ENCODE measurements around the gene FAAP24. TPM values are rescaled to one million over a fixed set of nuclear protein-coding genes. Genes with fewer than 3 reads are reported as not detected.

The FAAP24 gene
- total RNA-seq, 1 experiment from 2014 or later = 6.0 TPM

DNA sequence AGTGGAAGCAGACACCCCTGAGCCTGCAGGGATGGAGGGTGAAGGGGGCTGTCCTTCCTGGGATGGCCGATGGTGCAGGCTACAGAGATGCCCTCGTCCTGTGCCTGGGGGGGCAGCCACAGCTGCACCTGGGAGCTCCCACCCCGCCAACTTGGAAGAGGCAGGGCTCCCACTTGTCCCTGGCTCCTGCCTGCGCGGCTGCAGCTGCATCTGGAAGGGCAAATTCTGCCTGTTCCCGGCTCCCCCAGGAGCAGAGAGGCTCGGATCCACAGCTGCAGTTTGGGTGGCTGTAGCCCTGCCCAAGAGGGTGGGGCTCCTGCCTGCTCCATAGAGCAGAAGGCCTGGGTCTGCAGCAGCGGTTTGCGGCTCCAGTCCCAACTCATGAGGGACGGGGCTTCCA lies 2.5 kb upstream of the FAAP24 start:
- no peak overlapping the region for H3K9ac ChIP-seq (ENCODE audit: extremely low read depth, insufficient read length, low read length)
- H3K9me3 ChIP-seq (ENCODE audit: control insufficient read depth, low read depth, low read length) = no peaks in the 10 kb centered on the region
- H3K14ac ChIP-seq (ENCODE audit: insufficient read depth, low read length) = no peak overlapping the region
- TF ChIP-seq, protein P1, sequence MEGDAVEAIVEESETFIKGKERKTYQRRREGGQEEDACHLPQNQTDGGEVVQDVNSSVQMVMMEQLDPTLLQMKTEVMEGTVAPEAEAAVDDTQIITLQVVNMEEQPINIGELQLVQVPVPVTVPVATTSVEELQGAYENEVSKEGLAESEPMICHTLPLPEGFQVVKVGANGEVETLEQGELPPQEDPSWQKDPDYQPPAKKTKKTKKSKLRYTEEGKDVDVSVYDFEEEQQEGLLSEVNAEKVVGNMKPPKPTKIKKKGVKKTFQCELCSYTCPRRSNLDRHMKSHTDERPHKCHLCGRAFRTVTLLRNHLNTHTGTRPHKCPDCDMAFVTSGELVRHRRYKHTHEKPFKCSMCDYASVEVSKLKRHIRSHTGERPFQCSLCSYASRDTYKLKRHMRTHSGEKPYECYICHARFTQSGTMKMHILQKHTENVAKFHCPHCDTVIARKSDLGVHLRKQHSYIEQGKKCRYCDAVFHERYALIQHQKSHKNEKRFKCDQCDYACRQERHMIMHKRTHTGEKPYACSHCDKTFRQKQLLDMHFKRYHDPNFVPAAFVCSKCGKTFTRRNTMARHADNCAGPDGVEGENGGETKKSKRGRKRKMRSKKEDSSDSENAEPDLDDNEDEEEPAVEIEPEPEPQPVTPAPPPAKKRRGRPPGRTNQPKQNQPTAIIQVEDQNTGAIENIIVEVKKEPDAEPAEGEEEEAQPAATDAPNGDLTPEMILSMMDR (conservative IDR thresholded peaks at IDR 0.05) = no peak
- H3K18ac ChIP-seq (ENCODE audit: insufficient read length, low read depth, low read length) = no peak overlapping the region
- no peak overlapping the region for H2BK15ac ChIP-seq (ENCODE audit: low read depth, low read length)
- peaks cover 3% of the 10 kb centered on the region; the same call in 1 of the 2 replicates for H3K79me2 ChIP-seq (ENCODE audit: insufficient read depth, low read length)
- H3K56ac ChIP-seq (ENCODE audit: insufficient read length, low read depth, low read length) = no peak overlapping the region
- peaks cover 3% of the 10 kb centered on the region for H3K23me2 ChIP-seq (ENCODE audit: insufficient read length, low read depth, low read length, poor library complexity, severe bottlenecking)
- H2BK5ac ChIP-seq (ENCODE audit: insufficient read length, low read length) = no peak overlapping the region
- no peak overlapping the region for H3K4ac ChIP-seq (ENCODE audit: low read depth, low read length)
- H3K79me1 ChIP-seq (ENCODE audit: insufficient read depth, low read depth, low read length, poor library complexity, severe bottlenecking) = no peaks in the 10 kb centered on the region
- no CpG with 5 or more reads among the region's 10 CpGs for WGBS (ENCODE audit: extremely low coverage, insufficient read length, low lambda C conversion rate)
- H3K27me3 Mint-ChIP-seq (ENCODE audit: low read depth) = no peaks in the 10 kb centered on the region
- H2BK12ac ChIP-seq (ENCODE audit: insufficient read length, low read depth, low read length) = no peak overlapping the region
- H3K27me3 ChIP-seq (ENCODE audit: insufficient read depth, low read length) = no peaks in the 10 kb centered on the region
- H3K27ac Mint-ChIP-seq = no peak overlapping the region
- no peak overlapping the region for H2BK120ac ChIP-seq (ENCODE audit: low read depth, low read length, poor library complexity, severe bottlenecking)
- no peak overlapping the region for H3T11ph ChIP-seq (ENCODE audit: low read length)
- peaks cover 5 to 20% (median 9%) of the 10 kb centered on the region in 3 experiments; a peak in 6 of 7 replicates for H3K36me3 Mint-ChIP-seq (ENCODE audit: insufficient read depth in 1 of 3, low read depth in 3 of 3)
- H3K23ac ChIP-seq (ENCODE audit: insufficient read length, low read depth, low read length) = no peak overlapping the region
- peak overlapping the region; percentile 11 to 59; a peak in 2 of 5 replicates for H3K4me3 Mint-ChIP-seq
- H3K9me3 Mint-ChIP-seq = no peaks in the 10 kb centered on the region; a peak in 1 of 5 replicates
- no peak overlapping the region for H3K27ac ChIP-seq (ENCODE audit: insufficient read length, low read depth, low read length)
- H2AFZ ChIP-seq (ENCODE audit: low read length) = no peak overlapping the region
- no peak overlapping the region for H4K91ac ChIP-seq (ENCODE audit: insufficient read length, low read depth, low read length)
- H2BK20ac ChIP-seq (ENCODE audit: low read depth, low read length, poor library complexity, severe bottlenecking) = no peak overlapping the region
- no peak overlapping the region for H4K8ac ChIP-seq (replicated peaks; ENCODE audit: insufficient read length, low read depth, low read length)
- peaks cover 4 to 5% of the 10 kb centered on the region in 2 experiments for H3K4me1 Mint-ChIP-seq
- no peak overlapping the region for H4K5ac ChIP-seq (ENCODE audit: insufficient read length, low read depth, low read length)
- no peak overlapping the region for H2AK5ac ChIP-seq (ENCODE audit: insufficient read length, low read length)
- no peaks in the 10 kb centered on the region for H4K20me1 ChIP-seq (ENCODE audit: control insufficient read depth, insufficient read depth, insufficient read length)
- no peaks in the 10 kb centered on the region for H3K4me1 ChIP-seq (ENCODE audit: insufficient read depth, low read length)
- no peak for DNase-seq
- H3K4me2 ChIP-seq (ENCODE audit: insufficient read depth, insufficient read length, low read length) = no peak overlapping the region

Measured in H9 (cell line).